ENCODE measurements around the gene CORO6. TPM values are rescaled to one million over a fixed set of nuclear protein-coding genes. Genes with fewer than 3 reads are reported as not detected.

The CORO6 gene
- total and polyA plus RNA-seq, 10 of the 15 experiments (the other 5 are each of a cell fraction or from before 2014, with no cell fraction given) = 0.26 to 5.0 (median 1.7) TPM; not detected in 1

GRCh38 chr17:29620271-29620670 is 2.4 kb downstream of the CORO6 start:
- Histone ChIP-seq H3K4me1 (ENCODE audit: control insufficient read depth, insufficient read depth, low read length) (peaks cover 30% of the 10 kb centered on the region), H3K4me2 (ENCODE audit: control insufficient read depth, insufficient read depth) (no peak overlapping the region), H4K20me1 (ENCODE audit: control insufficient read depth, insufficient read depth) (peaks cover 3% of the 10 kb centered on the region; the same call in 1 of the 2 replicates), H3K27me3 (replicated peaks in 1 of 2; ENCODE audit: control insufficient read depth in 2 of 2, insufficient read depth in 2 of 2, low read length in 1 of 2) (peaks cover 4 to 6% of the 10 kb centered on the region in 2 experiments; a peak in 3 of 4 replicates), H3K9ac (ENCODE audit: control insufficient read depth, insufficient read depth, low read length) (no peak overlapping the region), H3K36me3 (ENCODE audit: control insufficient read depth in 2 of 2, insufficient read depth in 2 of 2, low read length in 1 of 2) (no peaks in the 10 kb centered on the region), H3K27ac (ENCODE audit: control insufficient read depth, insufficient read depth) (no peak overlapping the region), H3K9me3 (replicated peaks; ENCODE audit: control insufficient read depth, insufficient read depth, low read length) (no peaks in the 10 kb centered on the region; the same call in 2 of the 3 replicates), H3K79me2 (ENCODE audit: control insufficient read depth, insufficient read depth, low read length) (no peaks in the 10 kb centered on the region), H2AFZ (ENCODE audit: control insufficient read depth, low read depth, low read length) (no peak overlapping the region), H3K4me3 (no peak overlapping the region)
- ChIA-PET POLR2A (no interaction called here), SMC1A (ENCODE audit: uncharacterized antibody, unreplicated experiment) (interaction anchor here (0.9 to 3.7 kb wide), 3 partner anchors 34 to 311 kb away, joined by 3 to 22 read pairs (median 5); partner anchors contain the start of gene SSH2), CTCF (interaction anchor here (1.8 to 5.9 kb wide), 3 partner anchors 159 to 311 kb away, joined by 8 to 114 read pairs (median 9); no protein-coding TSS in a partner anchor), RAD21 (ENCODE audit: unreplicated experiment) (interaction anchor here (1.6 to 4.1 kb wide), 2 partner anchors 19 to 158 kb away, joined by 9 to 22 read pairs; no protein-coding TSS in a partner anchor)
- 89% methylated on average over 4 of the region's 4 CpGs for whole genome bisulfite sequencing (ENCODE audit: insufficient coverage, insufficient replicate concordance, low lambda C conversion rate, missing lambda C conversion rate)
- FAIRE-seq (no peak), ATAC-seq (no peak), DNase-seq (ENCODE audit: low read depth, low spot score) (no peak)
- in situ Hi-C loops (cut with MboI) (no loop called here), intact Hi-C loops (cut with micrococcal nuclease; ENCODE audit: unreplicated experiment) (loop anchor here (5.0 kb wide), 1 partner anchor 52 kb away; no protein-coding TSS in a partner anchor)
- TF ChIP-seq EP300 (IDR thresholded peaks at IDR 0.05; ENCODE audit: borderline replicate concordance in 1 of 2, control insufficient read depth in 1 of 2, low read depth in 2 of 2, low read length in 2 of 2) = no peak
- BruUV-seq (replicated peaks) = no TSS peak

GRCh38 chr17:29619251-29619650 is 3.5 kb downstream of the CORO6 start:
- Histone ChIP-seq H3K4me2 (ENCODE audit: control insufficient read depth, insufficient read depth) (no peak overlapping the region), H3K27ac (ENCODE audit: control insufficient read depth, insufficient read depth) (no peak overlapping the region), H3K36me3 (ENCODE audit: control insufficient read depth in 2 of 2, insufficient read depth in 2 of 2, low read length in 1 of 2) (no peaks in the 10 kb centered on the region), H3K4me1 (ENCODE audit: control insufficient read depth, insufficient read depth, low read length) (peaks cover 37% of the 10 kb centered on the region), H3K9me3 (replicated peaks; ENCODE audit: control insufficient read depth, insufficient read depth, low read length) (no peaks in the 10 kb centered on the region; the same call in 2 of the 3 replicates), H3K4me3 (no peak overlapping the region), H3K27me3 (replicated peaks in 1 of 2; ENCODE audit: control insufficient read depth in 2 of 2, insufficient read depth in 2 of 2, low read length in 1 of 2) (peaks cover 4 to 6% of the 10 kb centered on the region in 2 experiments; a peak in 3 of 4 replicates), H2AFZ (ENCODE audit: control insufficient read depth, low read depth, low read length) (no peak overlapping the region), H3K9ac (ENCODE audit: control insufficient read depth, insufficient read depth, low read length) (no peak overlapping the region), H4K20me1 (ENCODE audit: control insufficient read depth, insufficient read depth) (peaks cover 3% of the 10 kb centered on the region; the same call in 1 of the 2 replicates), H3K79me2 (ENCODE audit: control insufficient read depth, insufficient read depth, low read length) (no peaks in the 10 kb centered on the region)
- DNase-seq (ENCODE audit: low read depth, low spot score) = no peak
- intact Hi-C loops (cut with micrococcal nuclease; ENCODE audit: unreplicated experiment) (loop anchor here (10.0 kb wide), 2 partner anchors 84 to 316 kb away; partner anchors contain the start of gene SSH2), in situ Hi-C loops (cut with MboI) (no loop called here)
- ChIA-PET RAD21 (ENCODE audit: unreplicated experiment) (interaction anchor here (0.6 to 4.1 kb wide), 5 partner anchors 20 to 312 kb away, joined by 3 to 30 read pairs (median 17); partner anchors contain the start of gene SSH2), CTCF (interaction anchor here (1.9 to 7.1 kb wide), 9 partner anchors 19 to 402 kb away, joined by 5 to 114 read pairs (median 28); partner anchors contain the start of genes ANKRD13B and SSH2), SMC1A (ENCODE audit: uncharacterized antibody, unreplicated experiment) (interaction anchor here (0.5 to 3.7 kb wide), 3 partner anchors 104 to 505 kb away, joined by 3 to 22 read pairs (median 4); partner anchors contain the start of gene SSH2), POLR2A (interaction anchor here (0.5 kb wide), 2 partner anchors 62 to 212 kb away, joined by 3 read pairs; no protein-coding TSS in a partner anchor)
- no peak for ATAC-seq
- TF ChIP-seq NFYA (IDR thresholded peaks at IDR 0.05; ENCODE audit: borderline replicate concordance, low read depth, low read length) (no peak), CBX3 (IDR thresholded peaks at IDR 0.05; ENCODE audit: borderline replicate concordance, low read depth) (no peak), CTCF (IDR thresholded peaks at IDR 0.05 in 2 of 3, conservative IDR thresholded peaks at IDR 0.05 in 1 of 3; ENCODE audit: control insufficient read depth in 2 of 3, extremely low read depth in 1 of 3, insufficient read depth in 1 of 3, low read depth in 3 of 3, low read length in 3 of 3) (peak; percentile 18 to 41 (median 33); a peak in 3 of 6 replicates)
- no TSS peak for BruUV-seq (replicated peaks)
- no peak for FAIRE-seq
